NCI-H69 (cell line): ENCODE measurements around the gene BORCS5.
"Not testable (repeated sequence)": the region's sequence is repeated elsewhere in the genome, so short reads cannot be mapped to it uniquely, and the experiment has no call there.

ENCODE experiments used
- DNase-seq: peaks from one replicate; lab custom pipeline; 2025; lab: John Stamatoyannopoulos, UW

Gene BORCS5

DNA sequence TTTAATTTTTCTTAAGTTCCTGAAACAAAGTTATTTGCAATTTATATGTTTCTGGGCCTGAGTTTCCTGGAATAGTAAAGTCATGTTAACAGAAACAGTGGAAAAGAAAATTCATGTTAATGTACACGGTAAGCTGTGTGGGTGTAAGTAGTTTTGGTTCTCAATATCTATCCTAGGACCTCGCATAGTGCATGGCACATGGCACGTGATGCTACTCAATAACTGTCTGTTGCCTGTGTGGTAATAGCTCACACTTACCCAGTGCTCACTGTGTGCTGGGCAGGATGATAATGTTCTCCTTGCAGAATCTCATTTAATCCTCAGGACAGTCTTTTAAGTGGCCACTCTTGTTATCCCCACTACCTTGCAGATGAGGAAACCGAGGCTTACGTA lies 105.0 kb downstream of the BORCS5 start:
- DNase-seq = no peak

- DNase-seq = no peak
Observed at GRCh38 chr12:12465522-12465921, 108.6 kb downstream of the BORCS5 start.

- no peak for DNase-seq
Observed at GRCh38 chr12:12466157-12466556, 109.3 kb downstream of the BORCS5 start.

GRCh38 chr12:12467264-12467663 lies 110.4 kb downstream of the BORCS5 start:
- DNase-seq = no peak

DNA sequence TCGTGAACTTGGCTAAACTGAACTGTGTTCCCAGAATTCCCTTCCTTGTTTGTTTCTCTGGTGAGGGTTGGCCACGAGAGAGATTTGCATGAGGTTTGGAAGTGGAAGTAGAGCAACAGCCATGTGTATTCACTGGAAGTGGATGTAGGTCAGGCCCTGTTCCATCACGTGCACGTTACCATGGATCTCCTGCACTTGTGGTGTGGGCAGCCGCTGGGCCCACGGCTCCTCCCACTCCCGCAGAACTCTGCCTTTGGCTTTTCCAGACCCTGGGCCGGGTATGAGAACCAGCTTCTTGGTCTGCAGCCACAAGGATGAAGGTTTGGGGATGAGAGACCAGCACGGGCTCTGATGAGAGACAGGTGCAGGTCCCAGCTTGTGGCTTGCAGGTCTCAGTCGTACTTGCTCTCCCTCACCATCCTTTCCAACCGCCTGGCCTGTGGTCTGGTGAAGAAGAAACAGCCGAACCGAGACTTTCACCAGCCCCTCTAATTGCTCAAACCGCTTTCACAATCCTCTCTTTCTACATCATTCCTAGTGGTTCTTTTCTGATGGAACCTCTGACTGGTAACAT lies 110.9 kb downstream of the BORCS5 start:
- no peak for DNase-seq

GRCh38 chr12:12468575-12468974 lies 111.7 kb downstream of the BORCS5 start:
- DNase-seq = no peak

GRCh38 chr12:12469386-12469785 lies 112.5 kb downstream of the BORCS5 start:
- no peak for DNase-seq

DNA sequence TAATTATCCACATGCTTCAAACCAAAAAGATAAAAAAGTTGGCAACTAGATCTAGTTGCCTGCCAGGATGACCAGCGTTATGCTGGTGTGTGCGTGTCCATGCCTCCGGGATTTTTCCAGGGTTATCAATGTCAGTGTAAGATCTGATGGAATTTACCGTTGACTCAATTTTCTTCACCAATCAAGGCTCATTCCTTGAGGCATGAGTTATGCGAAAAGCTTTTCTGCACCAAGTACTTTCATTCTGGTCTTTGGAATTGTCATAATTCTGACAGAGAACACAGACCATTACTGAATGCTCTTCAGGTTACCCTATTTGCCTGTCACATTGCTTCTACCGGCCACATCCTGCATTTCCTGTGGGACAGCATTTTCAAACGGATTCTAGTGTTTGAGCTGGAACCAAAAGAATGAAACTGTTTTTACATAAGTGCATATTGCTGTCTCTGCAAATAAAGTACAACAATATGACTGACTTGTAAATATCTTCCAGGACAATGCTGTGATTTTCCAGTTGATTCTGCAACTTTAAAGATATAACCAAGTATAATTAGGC lies 114.0 kb downstream of the BORCS5 start:
- DNase-seq = no peak

DNA sequence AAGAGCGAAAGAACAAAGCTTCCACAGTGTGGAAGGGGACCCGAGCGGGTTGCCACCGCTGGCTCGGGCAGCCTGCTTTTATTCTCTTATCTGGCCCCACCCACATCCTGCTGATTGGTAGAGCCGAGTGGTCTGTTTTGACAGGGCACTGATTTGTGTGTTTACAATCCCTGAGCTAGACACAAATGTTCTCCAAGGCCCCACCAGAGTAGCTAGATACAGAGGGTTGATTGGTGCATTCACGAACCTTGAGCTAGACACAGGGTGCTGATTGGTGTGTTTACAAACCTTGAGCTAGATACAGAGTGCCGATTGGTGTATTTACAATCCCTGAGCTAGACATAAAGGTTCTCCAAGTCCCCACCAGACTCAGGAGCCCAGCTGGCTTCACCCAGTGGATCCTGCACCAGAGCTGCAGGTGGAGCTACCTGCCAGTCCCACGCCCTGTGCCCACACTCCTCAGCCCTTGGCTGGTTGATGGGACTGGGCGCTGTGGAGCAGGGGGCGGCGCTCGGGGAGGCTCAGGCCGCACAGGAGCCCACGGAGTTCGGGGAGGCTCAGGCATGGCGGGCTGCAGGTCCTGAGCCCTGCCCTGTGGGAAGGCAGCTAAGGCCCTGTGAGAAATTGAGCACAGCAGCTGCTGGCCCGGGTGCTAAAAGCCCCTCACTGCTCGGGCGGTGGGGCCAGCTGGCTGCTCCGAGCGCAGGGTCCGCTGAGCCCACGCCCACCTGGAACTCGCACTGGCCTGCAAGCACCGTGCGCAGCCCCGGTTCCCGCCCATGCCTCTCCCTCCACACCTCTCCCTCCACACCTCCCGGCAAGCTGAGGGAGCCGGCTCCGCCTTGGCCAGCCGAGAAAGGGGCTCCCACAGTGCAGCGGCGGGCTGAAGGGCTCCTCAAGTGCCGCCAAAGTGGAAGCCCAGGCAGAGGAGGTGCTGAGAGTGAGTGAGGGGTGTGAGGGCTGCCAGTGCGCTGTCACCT lies 115.4 kb downstream of the BORCS5 start:
- DNase-seq = not testable (repeated sequence)

GRCh38 chr12:12473223-12473622 lies 116.3 kb downstream of the BORCS5 start:
- DNase-seq = no peak

DNA sequence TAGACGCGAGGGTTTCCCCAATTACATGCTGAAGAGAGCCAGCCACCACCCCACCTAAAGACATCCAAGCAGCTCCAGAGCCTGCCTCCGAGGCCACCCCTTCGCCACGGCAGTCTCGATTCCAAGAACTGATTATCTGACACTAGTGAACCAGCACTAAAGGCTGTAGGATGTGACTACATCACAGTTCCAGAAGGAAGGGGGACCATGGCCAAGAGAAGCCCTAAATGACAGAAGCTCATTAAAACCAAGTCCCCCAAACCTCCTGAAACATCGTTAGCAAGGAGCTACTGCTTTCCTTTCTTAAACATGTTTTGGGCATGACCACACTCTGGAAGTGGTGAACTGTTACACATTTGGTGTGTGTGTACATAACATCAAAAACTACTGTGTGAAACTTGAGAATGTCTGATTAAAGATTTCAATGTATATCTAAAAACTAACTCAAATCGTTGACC lies 117.6 kb downstream of the BORCS5 start:
- DNase-seq = no peak

GRCh38 chr12:12474931-12475795 lies 118.3 kb downstream of the BORCS5 start:
- DNase-seq = no peak

DNA sequence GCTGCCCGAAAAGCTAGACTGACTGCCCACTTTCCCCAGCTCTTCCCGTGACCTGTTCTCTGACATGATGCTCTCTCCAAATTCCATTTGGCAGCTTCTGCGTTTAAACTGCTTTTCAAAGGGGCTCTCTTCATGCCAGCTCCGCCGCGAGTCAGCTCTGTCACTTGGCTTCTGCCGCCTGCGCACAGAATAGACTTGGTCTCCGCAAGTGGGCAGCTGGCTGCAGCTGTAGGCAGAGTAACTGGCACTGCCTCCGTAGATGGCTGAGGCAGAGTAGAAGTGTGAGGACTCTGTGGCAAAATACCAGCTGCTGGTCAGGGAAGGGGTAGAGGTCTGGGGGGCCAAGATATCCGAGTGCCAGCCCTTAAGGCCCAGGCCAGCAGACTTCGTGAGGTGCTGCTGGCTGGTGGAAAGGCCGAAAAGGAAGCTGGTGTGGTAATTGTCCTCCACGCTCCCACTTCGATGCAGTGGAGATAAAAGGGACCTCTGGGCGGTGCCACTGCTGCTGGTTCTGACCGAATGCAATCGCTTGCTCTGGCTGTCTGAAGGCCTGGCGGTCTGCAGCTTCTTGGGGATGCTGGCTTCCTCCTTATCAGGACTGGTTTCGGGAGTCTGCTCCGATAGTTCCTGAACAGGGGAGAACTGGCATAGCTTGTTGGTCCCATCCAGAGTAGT lies 120.1 kb downstream of the BORCS5 start:
- no peak for DNase-seq

DNA sequence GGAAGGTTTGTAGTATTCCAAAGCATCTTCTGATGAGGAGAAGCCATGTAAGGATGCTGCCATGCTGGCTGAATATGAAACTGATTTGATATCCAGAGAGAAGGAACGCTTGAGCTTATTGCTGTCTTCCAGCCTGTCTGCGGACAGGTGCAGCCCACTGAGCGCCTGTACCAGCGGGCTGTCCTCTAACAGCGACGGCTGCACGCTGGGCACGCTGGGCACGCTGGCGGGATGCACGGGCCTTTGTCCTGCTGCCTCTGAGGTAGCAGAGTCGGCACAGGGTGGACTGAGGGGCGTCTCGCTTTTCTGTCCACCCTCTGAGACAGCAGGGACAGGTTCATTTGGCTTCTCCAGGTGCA lies 120.6 kb downstream of the BORCS5 start:
- no peak for DNase-seq

DNA sequence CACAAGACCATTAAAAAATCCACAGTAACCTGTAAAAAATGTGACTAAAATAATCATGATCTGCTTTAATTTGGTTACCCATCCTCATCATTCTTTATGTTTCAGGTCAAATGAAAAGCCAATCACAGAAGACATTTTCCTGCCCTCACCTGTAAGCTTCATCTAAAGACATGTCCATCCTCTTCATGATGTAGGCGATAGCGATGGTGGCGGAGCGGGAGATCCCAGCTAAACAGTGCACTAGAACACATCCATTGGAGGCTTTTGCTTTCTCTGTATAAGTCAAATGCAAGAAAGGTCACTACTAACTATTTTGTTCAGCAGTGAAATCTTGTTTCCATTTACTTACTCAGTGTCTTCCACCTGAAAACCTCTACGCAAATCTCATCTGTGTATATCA lies 123.2 kb downstream of the BORCS5 start:
- no peak for DNase-seq

GRCh38 chr12:12481631-12482030 lies 124.8 kb downstream of the BORCS5 start:
- DNase-seq = no peak

DNA sequence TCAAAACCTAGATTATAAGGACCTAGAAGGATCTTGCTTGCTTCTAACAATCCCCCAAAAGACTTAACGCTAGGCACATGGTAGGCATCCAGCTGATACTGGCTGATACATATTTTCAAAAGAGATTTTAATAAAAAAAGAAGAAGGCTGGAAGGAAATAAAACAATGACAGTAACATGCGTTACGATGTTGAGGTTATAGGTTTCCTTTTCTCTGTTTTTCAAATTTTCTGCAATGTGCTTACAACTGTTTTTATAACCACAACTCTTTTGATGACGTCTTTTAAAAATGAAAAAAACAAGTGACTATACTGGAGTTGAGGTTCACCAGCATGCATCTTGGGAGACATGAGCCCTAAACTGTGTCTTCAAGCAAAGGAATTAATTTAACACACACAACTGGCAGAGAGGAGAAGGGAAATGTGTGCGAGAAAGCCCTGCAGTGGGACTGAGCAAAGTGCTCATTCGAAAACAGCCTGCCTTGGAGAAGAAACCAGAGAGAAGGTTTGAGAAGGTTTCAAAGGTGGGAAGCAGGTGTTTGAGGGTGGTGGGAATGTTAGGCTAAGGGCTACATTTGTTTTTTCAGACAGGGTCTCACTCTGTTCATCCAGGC lies 125.4 kb downstream of the BORCS5 start:
- DNase-seq = no peak

GRCh38 chr12:12482959-12483358 lies 126.1 kb downstream of the BORCS5 start:
- no peak for DNase-seq

DNA sequence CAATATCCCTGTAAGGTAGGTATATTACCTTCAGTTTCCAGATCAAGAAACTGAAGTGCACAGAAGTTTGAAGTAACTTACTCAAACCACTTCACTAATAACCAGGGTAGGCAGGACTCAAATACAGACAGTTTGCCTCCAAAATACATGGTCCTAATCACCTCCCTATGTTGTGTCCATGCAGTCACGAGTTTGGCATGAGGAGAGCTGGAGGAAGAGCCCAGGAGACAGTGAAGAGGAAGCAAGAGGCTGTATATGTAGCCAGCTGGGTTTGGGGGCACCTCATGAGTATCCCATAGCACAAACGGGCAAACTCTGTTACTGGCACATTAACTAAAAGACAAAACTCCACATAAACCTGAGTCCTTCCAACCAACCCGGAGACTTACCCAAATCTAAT lies 126.6 kb downstream of the BORCS5 start:
- DNase-seq = no peak

GRCh38 chr12:12486661-12487240 lies 129.9 kb downstream of the BORCS5 start:
- no peak for DNase-seq

DNA sequence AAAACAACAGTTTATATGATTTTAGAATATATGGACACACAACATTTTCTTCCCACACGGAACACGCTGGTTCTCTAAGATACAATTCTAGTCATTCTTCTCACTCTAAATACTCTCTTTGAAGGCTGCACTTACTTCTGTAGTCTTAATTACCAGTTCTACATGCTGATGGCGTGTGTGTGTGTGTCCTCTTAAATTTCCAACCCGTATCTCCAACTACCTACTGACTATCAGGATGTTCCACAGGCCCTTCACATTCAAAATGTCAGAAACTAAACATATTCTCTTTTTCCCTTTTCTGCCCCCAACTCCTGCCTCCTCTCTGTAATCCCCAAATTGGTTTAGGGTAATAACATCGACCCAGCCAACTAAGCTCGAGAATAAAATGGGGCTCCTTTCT lies 130.6 kb downstream of the BORCS5 start:
- no peak for DNase-seq
